ENCODE data around the gene WFS1. TPM values are rescaled to one million over a fixed set of nuclear protein-coding genes. Genes with fewer than 3 reads are reported as not detected.
A peak's percentile ranks its signal among the peaks of the same experiment; 100 is the strongest.

Gene WFS1
- total and polyA plus RNA-seq, 7 donors: 5.9 to 13.3 (median 8.8) TPM

DNA sequence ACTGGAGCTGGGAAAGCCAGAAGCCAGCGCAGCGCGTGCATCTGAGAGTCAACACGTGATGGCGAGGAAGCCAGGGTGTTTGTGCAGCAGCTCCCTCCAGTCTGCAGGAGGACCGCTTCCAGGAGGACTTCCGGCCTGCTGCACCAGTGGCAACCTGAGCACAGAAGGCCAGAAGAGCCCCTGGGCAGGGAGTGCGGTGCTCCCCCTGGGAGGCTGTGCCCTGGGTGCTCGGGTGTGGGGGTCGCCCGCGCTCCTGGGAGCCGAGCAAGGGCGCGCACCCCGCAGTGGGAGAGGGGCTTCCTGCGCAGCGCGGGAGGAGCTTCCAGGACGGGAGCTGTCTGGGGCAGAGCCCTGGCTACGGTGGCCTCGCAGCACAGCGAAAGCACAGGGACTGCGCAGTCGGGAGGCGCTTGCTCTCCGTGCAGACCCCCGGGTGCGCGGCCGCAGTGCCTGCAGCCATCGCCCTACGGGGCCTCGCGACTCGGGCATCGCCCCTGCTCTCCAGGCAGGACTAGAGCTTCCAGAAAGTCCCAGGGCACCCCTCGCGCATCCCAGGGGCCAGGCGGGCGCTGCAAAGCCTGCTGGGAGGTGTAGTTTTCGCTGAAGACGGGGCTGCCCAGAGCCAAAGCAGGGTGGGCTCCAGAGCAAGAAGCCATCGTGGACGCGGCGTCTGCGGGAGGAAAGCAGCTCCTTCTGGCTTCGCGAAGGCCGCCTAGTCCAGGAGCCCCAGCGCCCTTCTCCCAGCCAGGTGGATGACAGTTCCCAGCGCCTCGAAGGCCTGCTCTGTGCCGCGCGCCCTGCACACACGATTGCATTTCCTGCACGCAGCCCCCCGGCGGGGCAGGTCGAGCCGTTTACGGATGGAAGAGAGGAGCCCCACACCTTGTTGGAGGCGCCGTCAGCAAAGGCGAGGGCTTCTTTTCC, 24.1 kb upstream of the WFS1 start:
- no peak overlapping the region for H3K27ac ChIP-seq
- no peaks in the 10 kb centered on the region for H3K36me3 ChIP-seq (ENCODE audit: insufficient read depth in 1 of 2, low read depth in 1 of 2)
- ATAC-seq (no peak), DNase-seq (peak in 1 of 2 donors; percentile 35)
- TF ChIP-seq, protein P1, sequence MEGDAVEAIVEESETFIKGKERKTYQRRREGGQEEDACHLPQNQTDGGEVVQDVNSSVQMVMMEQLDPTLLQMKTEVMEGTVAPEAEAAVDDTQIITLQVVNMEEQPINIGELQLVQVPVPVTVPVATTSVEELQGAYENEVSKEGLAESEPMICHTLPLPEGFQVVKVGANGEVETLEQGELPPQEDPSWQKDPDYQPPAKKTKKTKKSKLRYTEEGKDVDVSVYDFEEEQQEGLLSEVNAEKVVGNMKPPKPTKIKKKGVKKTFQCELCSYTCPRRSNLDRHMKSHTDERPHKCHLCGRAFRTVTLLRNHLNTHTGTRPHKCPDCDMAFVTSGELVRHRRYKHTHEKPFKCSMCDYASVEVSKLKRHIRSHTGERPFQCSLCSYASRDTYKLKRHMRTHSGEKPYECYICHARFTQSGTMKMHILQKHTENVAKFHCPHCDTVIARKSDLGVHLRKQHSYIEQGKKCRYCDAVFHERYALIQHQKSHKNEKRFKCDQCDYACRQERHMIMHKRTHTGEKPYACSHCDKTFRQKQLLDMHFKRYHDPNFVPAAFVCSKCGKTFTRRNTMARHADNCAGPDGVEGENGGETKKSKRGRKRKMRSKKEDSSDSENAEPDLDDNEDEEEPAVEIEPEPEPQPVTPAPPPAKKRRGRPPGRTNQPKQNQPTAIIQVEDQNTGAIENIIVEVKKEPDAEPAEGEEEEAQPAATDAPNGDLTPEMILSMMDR (IDR thresholded peaks at IDR 0.05): no peak
- intact Hi-C loops (cut with DNase I): no loop called here
- no peaks in the 10 kb centered on the region for H3K4me1 ChIP-seq
- WGBS, 3 donors: 9 to 13% (median 13%) methylated on average over 66 to 67 of the region's 67 CpGs
- H3K27me3 ChIP-seq (ENCODE audit: insufficient read depth in 3 of 3, low read length in 2 of 3): peaks cover 0 to 64% (median 16%) of the 10 kb centered on the region in 3 donors
- H3K9me3 ChIP-seq: no peaks in the 10 kb centered on the region
- peak overlapping the region; percentile 46 for H3K4me3 ChIP-seq

DNA sequence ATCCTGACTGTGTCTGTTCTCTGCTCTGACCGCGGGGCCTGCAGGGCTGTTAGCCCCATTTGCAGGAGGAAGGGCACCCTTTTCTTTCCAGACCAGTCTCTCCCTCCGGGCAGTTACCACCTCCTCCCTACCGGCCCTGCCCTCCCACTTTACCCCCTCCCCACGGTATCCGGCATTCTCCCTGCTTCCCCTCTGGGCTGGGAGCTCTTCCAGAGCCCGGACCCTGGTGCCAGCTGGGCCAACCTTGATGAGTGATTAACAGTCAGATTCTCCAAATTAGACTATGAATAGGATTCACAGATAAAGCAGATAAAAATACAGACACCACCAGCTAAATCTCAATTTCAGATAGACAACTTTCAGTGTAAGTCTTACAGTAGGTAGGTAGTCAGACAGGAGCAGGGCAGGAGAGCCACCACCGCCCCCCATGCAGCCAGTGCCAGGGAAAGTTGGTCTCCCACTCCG, 23.4 kb upstream of the WFS1 start:
- TF ChIP-seq, protein P1 (IDR thresholded peaks at IDR 0.05): no peak
- no peaks in the 10 kb centered on the region for H3K4me1 ChIP-seq
- peaks cover 0 to 57% (median 16%) of the 10 kb centered on the region in 3 donors for H3K27me3 ChIP-seq (ENCODE audit: insufficient read depth in 3 of 3, low read length in 2 of 3)
- H3K27ac ChIP-seq: no peak overlapping the region
- no peaks in the 10 kb centered on the region for H3K9me3 ChIP-seq
- DNase-seq (peak in 1 of 2 donors; percentile 24), ATAC-seq (no peak)
- intact Hi-C loops (cut with DNase I): no loop called here
- WGBS, 3 donors: 56 to 57% (median 56%) methylated on average over 9 of the region's 9 CpGs
- no peak overlapping the region for H3K4me3 ChIP-seq
- no peaks in the 10 kb centered on the region for H3K36me3 ChIP-seq (ENCODE audit: insufficient read depth in 1 of 2, low read depth in 1 of 2)

DNA sequence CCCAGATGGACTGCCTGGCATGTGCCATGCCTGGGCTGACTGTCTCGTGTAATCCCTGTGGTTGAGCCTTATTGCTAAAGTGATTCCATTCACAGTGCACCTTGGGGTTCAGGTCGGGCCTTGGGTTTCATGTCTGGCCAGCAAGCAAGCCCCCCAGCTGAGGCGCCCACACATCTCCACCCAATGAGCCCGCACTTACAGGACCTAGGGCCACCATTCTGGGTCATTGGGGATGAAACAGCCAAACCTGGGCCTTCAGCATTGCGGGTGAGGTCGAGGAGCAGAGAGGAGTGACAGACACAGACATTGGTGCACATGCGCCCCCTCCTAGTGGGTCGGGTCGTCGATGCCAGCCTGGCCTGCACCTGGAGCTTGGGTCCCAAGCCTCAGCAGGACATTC, 21.3 kb upstream of the WFS1 start:
- DNase-seq (peak in 1 of 2 donors; percentile 19), ATAC-seq (no peak)
- WGBS, 3 donors: 65 to 68% (median 67%) methylated on average over 10 of the region's 10 CpGs
- Histone ChIP-seq H3K9me3 (no peaks in the 10 kb centered on the region), H3K4me3 (no peak overlapping the region), H3K27ac (no peak overlapping the region), H3K4me1 (no peaks in the 10 kb centered on the region), H3K36me3 (ENCODE audit: insufficient read depth in 1 of 2, low read depth in 1 of 2) (no peaks in the 10 kb centered on the region), H3K27me3 (ENCODE audit: insufficient read depth in 3 of 3, low read length in 2 of 3) (peaks cover 0 to 49% (median 13%) of the 10 kb centered on the region in 3 donors)
- TF ChIP-seq, protein P1 (IDR thresholded peaks at IDR 0.05): no peak
- intact Hi-C loops (cut with DNase I): no loop called here

DNA sequence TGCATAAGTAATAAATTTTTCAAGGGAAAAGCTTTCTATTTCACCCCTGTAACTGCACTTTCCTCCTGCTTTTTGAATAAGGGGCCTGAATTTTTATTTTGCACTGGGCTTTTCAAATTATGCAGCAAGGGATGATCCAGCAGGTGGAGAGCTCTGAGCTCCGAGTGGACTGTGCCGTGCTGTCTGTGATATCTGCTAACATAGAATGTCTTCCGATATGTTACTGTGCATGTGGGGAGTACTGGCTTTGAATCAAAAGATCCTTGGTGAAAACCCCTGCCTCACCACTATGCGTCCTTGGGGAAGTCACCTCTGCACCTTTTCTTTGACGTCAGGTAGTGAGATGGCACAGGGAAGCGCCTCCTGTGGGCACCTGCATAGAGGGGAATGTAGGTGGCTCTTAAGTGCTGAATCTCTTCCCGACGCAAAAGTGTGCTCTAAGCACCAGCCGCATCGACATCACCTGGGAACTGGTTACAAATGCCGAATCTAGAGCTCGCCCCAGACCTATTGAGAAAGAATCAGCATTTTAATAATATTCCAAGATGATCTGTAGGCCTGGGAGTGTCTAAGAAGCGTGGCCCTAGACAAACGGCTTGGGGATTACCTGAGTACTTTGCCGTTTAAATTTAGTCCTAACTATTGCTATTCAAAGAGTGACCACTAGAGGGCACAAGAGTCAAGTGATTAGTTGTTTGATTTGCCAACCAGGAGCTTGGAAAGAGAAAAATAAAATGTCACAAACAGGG, 19.2 kb upstream of the WFS1 start:
- Histone ChIP-seq H3K27ac (no peak overlapping the region), H3K4me3 (no peak overlapping the region), H3K27me3 (ENCODE audit: insufficient read depth in 3 of 3, low read length in 2 of 3) (peaks cover 0 to 34% (median 7%) of the 10 kb centered on the region in 3 donors), H3K36me3 (ENCODE audit: insufficient read depth in 1 of 2, low read depth in 1 of 2) (no peaks in the 10 kb centered on the region), H3K9me3 (no peaks in the 10 kb centered on the region), H3K4me1 (no peaks in the 10 kb centered on the region)
- TF ChIP-seq, protein P1 (IDR thresholded peaks at IDR 0.05): peak; percentile 87
- intact Hi-C loops (cut with DNase I): loop anchor here (2.0 to 5.0 kb wide), 2 partner anchors 76 to 297 kb away; no protein-coding TSS in a partner anchor
- 12 to 17% (median 15%) methylated on average over 15 of the region's 15 CpGs for WGBS, 3 donors
- peak in 3 of 4 donors; percentile 44 to 66 (median 64) for ATAC-seq
- DNase-seq: no peak
